GM10266 (cell line): ENCODE results near the gene LDLRAD3.

Experiments
- DNase-seq: peaks from one replicate; pipeline ENCODE4 v3.0.0; 2012; ENCODE audit errors: extremely low spot score
- CTCF ChIP-seq: IDR thresholded peaks from 2 replicates; pipeline ENCODE4 v1.5.1; 2012; ENCODE audit warnings: mild to moderate bottlenecking, low read depth; ENCODE audit not compliant: control insufficient read depth, insufficient read depth; ENCODE audit errors: missing control alignments

LDLRAD3 gene

GRCh38 chr11:36258730-36259360 lies 315.0 kb downstream of the LDLRAD3 start:
- peak; percentile 48 for TF ChIP-seq CTCF
- DNase-seq: peak; percentile 14

- DNase-seq: no peak
- TF ChIP-seq CTCF: no peak
Measured at GRCh38 chr11:36261094-36261493, 317.2 kb downstream of the LDLRAD3 start.

- DNase-seq: no peak
- no peak for TF ChIP-seq CTCF
Measured at GRCh38 chr11:36264011-36264972, 320.4 kb downstream of the LDLRAD3 start.

- DNase-seq: no peak
- no peak for TF ChIP-seq CTCF
Measured at GRCh38 chr11:36264973-36265344, 321.1 kb downstream of the LDLRAD3 start.

- peak; percentile 59 for DNase-seq
Measured at GRCh38 chr11:36265793-36266628, 322.1 kb downstream of the LDLRAD3 start.

GRCh38 chr11:36266767-36267166 lies 322.9 kb downstream of the LDLRAD3 start:
- DNase-seq: no peak
- no peak for TF ChIP-seq CTCF

More at GRCh38 chr11:36265793-36266628, 322.1 kb downstream of the LDLRAD3 start:
- peak; percentile 90 for TF ChIP-seq CTCF
